Measurements from ENCODE around the gene CRYBA4.
A peak's percentile ranks its signal among the peaks of the same experiment; 100 is the strongest.

The CRYBA4 gene

DNA sequence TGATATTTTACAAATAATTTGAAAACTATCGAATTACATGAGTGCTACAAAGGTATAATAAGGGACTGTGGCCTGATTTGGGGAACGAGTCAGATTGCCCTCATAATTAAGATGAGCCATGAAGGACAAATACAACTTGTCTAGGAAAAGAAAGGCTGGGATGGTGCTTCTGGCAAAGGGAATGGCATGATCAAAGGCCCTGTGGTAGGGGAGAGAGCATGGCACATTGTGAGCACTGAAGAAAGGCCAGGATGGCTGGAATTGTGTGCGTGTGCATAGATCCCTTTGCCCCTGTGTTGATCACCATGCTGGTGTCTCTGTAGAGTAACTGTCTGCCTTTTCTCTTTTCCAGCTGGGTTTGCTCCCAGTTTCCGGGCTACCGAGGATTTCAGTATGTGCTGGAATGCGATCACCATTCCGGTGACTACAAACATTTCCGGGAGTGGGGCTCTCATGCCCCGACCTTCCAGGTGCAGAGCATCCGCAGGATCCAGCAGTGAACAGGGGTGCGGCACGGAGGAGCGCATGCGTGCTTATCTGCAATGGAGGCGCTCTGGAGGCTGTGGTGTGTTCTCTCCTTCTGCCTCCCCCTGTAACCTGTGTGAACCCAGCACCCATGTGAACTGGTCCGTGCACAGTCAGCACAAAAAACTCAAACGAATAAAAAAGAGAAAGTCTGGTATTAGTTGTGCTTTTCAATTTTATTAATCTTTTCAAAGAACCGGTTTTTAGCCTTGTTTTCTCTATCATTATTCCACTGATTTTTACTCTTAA lies 8.4 kb downstream of the CRYBA4 start:
- DNase-seq (ENCODE audit: low read depth), result no peak

GRCh38 chr22:26631282-26631681 lies 9.5 kb downstream of the CRYBA4 start:
- DNase-seq (ENCODE audit: low read depth), result no peak

DNA sequence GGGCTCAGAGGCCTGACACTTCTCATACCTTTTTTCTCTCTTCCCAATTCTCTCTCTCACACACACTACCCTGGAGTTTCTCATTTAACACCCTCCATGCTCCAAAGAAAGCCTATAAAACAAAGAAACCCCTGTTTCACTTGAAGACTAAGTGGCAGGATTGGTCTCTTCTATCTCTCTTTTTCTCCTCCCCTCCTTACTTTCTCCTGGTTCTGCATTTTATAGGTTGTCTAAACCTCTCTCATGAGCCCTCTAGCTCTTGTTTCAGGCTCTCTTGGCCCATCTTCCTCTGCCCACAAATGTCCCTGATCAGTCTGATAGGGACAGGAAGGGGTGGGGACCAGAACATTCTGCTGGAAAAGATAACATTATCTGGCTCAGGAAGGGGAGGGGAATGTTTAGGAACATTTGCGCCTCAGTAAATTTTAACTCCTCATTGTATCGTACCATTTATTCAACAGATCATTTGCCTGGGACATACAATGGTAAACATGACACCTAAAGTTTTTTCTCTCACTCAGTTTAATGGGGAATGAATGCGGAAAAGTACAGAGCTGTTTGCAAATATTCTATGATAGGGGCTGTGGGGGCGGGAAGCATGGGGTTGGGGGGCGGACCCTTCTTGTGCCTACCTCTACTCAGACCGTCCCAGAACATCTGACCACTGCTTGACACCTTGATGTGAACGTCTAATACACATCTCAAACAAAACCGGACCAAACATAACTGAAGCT lies 10.8 kb downstream of the CRYBA4 start:
- DNase-seq (ENCODE audit: low read depth), result peak; percentile 93

DNA sequence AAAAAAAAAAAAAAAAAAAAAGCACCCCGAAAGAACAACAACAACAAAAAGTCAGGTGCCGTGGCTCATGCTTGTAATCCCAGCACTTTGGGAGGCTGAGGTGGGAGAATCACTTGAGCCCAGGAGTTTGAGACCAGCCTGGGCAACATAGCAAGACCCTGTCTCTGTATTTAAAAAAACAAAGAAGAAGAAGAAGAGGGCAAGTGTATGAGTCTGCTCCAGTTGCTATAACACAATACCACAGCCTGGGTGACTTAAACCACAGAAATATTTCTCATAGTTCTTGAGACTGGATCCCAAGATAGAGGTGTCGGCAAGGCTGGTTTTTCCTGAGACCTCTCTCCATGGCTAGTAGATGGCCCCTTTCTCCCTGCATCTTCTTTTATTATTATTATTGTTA lies 12.4 kb downstream of the CRYBA4 start:
- no peak for DNase-seq (ENCODE audit: low read depth)

GRCh38 chr22:26635117-26635516 lies 13.4 kb downstream of the CRYBA4 start:
- no peak for DNase-seq (ENCODE audit: low read depth)

DNA sequence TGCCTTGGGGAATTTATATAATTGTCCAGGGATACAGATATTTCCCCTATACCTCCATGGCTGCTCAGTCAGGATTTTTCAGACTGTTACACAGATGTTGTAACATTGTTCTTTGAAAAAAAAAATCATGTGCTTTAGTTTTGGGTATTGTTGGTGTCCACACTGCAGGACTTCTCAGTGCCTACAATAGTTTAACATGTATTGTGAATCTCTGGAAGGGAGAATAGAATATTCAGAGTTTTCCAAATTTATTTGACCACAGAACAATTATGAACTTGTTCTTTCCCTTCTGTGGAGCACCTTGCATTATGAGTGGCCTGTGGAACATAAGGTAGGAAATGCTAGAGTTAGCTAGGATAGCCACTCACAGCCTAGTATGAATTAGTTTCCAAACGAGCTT lies 14.5 kb downstream of the CRYBA4 start:
- no peak for DNase-seq (ENCODE audit: low read depth)

DNA sequence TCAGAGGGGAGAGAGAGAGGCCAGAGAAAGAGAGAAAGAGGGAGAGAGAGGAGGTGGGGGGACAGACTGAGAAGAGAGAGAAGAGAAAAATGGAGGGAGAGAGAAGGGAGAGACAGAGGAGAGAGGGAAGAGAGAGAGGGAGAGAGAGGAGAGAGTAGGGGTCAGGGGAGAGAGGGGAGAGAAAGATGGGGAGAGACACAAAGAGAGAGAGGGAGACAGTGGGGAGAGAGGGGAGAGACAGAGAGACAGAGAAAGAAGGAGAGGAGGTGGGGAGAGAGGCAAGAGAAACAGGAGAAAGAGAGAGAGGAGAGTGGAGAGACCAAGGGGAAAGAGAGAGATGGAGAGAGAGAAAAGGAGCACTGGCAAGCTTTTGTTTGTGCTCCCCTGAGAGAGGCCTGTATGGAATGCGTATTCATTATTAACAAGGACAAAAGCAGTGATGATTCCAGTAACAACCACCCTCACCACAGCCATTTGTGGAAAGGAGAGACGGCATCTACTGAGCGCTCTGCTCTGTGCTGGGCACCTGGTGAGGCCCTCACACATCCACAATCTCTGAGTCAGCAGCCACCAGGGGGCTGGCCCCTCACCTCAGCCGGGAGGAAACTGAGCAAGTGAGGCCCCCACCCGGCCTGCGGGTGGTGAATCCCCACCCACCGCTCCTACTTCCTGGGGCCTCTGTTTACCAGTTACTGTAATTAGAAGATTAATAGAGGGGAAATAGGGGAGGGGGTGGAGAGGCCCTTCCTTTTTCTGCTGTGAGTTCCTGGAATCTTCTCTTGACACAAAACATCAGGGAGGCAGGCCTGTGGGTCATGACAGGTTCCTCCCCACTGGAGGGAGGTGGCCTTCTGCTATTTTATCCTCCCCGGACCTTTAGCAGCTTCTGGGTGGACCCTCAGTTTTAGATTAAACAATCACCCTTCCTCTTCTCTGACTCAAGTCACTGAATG lies 21.0 kb downstream of the CRYBA4 start:
- peak; percentile 90 for DNase-seq (ENCODE audit: low read depth)

GRCh38 chr22:26643418-26644100 lies 21.8 kb downstream of the CRYBA4 start:
- DNase-seq (ENCODE audit: low read depth), result no peak

- no peak for DNase-seq (ENCODE audit: low read depth)
These were observed 24.4 kb downstream of the CRYBA4 start for GRCh38 chr22:26646158-26646557.

DNA sequence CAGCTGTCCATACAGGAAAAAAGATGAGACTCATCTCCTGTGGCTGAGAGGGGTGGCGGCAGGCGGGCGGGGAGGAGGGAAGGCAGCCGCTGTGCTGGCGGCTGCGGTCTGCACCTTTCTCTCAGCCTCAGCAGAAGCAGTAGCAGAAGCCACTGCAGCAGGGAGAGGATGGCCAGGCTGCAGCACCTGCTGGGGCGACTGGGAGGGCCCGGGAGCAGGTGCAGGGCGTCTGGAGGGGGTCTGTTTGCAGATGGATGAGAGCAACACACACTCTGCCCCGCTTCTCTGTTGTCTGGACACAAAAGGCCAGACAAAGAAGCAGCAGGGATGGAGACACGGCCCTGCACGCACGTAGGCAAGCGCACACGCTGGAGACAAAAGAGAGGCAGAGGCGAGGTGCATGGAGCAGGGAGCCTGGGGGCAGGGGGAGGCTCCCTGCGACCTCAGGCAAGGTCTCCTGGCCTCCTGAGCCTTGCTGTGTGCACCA lies 26.3 kb downstream of the CRYBA4 start:
- no peak for DNase-seq (ENCODE audit: low read depth)

DNA sequence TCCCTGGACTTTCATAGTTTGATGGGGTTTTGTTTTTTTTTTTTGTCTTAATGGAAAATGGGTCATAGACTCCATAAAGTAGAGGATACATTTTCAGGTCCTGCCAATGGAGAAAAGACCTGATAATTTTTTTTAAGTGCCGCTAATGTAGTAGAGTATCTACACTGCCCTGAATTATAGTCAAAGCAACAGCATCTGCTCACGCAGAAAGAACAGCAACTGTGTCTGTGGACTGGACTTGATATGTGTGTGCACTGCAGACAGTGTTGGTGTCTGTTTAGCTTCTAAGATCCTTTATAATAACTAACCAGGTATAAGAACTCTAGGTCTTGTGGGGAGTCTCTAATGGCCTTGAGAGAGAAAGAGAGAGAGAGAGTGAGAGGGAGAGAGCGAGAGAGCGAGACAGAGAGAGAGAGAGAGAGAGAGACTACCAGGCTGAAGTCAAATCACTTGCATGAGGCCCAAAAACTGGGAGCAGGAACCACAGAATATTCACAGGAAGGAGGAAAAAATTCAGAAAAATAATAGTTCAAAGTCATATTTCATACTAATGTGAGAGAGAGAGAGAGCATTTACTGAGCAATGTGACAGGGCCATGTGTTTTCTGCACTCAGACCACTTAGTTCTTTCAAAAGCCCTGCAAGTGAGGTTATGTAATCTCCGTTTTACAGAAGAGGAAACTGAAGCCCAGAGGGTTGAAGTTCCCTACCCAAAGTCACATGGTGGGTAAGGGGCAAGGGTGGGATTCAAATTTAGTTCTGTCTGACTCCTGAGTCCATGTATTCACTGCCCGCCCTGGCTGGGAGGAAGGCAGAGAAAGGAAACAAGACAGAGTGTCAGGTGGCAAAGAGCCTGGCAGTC lies 27.0 kb downstream of the CRYBA4 start:
- DNase-seq (ENCODE audit: low read depth), result no peak

GRCh38 chr22:26650722-26651421 lies 29.1 kb downstream of the CRYBA4 start:
- no peak for DNase-seq (ENCODE audit: low read depth)

DNA sequence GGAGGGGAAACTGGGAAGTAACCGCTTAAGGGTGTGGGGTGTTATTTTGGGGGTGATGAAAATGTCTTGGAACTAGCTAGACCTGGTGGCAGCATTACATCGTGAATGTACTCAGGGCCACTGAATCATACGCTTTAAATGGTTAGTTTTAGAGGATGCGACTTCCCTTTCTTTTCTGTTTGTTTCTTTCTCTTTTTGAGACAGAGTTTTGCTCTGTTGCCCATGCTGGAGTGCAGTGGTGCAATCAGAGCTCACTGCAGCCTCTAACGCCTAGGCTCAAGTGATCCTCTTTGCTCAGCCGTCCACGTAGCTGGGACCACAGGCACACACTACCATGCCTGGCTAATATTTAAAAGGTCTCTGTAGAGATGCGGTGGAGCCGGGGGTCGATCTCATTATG lies 30.1 kb downstream of the CRYBA4 start:
- DNase-seq (ENCODE audit: low read depth), result no peak

DNA sequence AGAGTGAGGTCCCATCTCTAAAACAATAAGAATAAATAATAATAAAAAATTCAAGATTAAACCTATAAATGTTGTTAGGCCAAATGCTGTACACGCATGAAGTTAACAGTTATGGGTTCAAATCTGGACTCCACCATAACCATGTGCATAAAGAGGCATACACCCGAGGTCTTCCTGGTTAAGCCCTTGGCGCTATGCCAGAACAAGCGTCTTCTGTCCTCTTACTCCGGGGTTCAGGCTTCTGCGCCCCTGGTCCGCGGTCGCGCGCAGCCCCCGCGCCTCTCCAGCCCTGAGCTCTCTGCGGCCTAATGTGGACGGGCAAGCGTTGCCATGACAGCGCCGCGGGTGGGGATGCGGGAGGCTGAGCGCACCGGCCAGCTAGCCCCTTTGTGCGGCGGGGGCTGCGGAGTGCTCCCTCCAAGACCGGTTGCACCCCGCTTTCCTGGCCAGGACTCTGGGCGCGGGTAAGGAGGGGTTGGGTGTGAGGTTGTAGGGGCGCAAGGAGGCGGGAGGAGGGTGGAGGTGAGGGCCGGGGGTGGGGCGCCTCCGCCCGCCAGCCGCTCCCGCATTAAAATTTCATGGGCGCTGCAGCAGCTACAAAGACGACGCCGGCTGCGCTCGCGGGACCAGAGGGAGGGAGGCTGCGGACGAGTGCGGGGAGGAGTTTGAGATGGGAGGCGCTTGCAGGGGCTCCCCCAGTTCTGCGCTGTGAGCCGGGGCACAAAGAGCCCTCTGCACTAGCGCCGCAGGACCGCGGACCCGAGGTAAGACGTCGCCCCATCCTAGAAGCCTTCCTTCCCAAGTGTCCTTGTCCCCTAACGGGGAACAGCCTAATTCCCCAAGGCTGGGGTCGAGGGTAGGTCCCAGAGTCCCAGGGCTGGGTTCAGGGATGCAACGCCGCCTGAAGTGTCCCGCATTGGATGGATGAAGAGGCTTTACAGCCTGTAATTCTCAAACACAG lies 35.4 kb downstream of the CRYBA4 start, which contains the start of gene MIAT:
Gene MIAT, plus strand, starts transcription at position 698 of the 961 bp plus-strand sequence.
- DNase-seq (ENCODE audit: low read depth), result no peak

GRCh38 chr22:26658161-26658560 lies 36.4 kb downstream of the CRYBA4 start:
- DNase-seq (ENCODE audit: low read depth), result no peak

DNA sequence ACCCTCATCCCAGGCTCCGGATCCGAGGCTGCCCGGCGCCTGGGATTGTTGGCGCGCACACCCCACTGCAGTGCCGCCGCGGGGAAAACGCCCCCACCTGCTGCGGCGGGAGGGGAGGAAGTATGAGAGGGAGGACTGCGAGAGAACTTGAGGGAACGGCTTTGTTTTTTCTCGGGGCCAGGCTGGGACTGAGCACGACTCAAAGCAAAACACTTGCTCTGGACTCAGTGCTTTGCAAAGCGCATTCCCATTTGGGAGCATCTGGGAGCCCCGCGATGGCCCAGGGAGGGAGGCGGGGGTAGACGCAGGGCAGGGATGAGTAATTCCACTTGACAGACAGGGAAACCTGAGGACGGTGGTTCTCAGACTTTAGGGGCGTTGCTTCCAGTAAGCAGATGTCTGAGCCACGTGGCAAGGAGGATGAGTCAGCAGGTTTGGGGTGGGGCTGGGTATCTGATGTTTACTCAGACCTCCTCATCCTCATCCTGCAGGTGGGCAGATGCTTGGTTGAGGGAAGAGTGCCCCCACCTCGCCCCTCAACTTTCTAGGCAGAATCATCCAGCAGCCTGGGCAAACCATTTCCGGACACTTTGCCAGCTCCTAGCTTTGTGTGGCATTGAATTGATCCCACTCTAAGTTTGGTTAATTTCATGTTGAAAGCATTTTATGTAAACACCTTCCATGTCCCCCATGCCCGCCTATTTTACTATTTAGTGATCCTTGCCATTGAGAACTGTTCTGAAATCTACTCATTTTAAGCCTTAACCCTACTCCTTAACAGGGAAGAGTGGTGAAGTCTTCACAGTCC lies 37.1 kb downstream of the CRYBA4 start:
- DNase-seq (ENCODE audit: low read depth), result peak; percentile 67

DNA sequence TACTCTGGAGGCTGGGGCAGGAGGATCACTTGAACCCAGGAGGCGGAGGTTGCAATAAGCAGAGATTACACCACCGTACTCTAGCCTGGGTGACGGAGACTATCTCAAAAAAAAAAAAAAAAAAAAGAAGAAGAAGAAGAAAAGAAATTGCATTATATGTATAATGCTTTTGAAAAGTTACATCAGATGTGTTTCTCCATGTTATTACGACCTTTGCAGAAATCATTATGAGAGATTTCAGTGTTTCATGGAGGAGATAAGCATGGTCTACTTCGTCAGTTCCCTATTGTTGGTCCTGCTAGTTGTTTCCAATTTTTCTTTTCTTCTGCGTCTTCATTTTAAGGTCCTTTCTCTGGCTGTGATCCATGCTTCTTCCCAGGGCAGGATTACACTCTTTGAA lies 38.6 kb downstream of the CRYBA4 start:
- DNase-seq (ENCODE audit: low read depth), result no peak

Data from CMK (cell line).